HG03196 (cell line): ENCODE data around the gene AOX1.
"Not testable (repeated sequence)": the region's sequence is repeated elsewhere in the genome, so short reads cannot be mapped to it uniquely, and the experiment has no call there.

Source experiments
- ATAC-seq: cut with Tn5 transposase; IDR thresholded peaks from one replicate; pipeline ENCODE4 v1.9.1; 2021; ENCODE audit not compliant: unreplicated experiment

Gene AOX1

DNA sequence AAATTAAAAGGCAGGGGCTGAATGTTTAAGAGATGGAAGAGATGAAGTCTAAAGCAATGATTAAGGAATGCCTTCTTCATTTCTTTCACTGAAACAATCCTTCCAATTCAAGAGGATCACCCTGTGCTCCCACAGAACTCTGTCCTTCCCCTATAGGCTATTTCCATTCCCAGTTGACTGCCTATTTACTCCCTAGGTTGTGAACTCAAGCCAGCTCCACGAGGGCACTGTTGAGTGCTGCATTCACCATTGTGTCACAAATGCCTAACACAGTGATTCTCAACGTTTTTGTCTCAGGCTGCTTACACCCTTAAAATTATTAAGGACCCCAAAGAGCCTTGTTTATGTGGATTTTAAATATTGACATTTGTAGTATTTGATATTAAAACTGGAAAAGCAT, 112.4 kb downstream of the AOX1 start:
- no peak for ATAC-seq

DNA sequence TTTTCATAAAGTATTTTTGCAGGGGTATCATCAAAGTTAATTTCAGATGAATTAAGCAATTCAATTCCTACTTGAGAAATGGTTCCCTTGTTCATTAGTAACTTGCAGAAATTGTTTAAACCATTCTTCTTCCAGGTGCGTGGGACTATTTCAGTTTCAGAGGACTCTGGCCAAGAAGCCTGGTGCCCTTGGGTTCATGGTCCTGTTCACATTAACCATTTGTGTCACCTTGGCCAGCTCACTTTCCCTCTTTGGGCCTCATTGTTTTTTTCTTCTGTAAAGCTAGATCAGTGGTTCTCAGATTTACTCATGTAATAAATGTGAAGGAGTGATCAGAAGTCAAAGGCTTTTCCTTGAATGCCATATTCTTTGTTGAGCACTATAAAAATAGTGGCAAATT, 113.5 kb downstream of the AOX1 start:
- no peak for ATAC-seq

DNA sequence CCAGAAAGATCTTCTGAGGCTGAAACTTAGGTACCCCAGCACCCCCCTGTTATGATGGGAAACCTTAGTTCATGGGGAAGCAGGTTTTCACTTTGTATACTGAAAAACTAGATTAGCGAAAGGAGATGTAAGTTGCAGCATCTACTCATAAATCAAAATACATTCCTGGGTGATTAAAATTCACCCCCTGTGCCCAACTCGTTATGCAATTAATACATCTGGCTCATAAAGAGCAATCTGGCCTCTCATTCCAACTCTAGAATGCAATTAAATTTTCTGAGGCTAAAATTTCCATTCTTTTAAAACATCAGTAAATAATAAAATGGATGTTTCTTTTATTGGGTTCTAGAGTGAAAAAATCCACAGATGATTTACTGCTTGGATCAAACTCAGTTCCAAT, 115.0 kb downstream of the AOX1 start:
- ATAC-seq = no peak

DNA sequence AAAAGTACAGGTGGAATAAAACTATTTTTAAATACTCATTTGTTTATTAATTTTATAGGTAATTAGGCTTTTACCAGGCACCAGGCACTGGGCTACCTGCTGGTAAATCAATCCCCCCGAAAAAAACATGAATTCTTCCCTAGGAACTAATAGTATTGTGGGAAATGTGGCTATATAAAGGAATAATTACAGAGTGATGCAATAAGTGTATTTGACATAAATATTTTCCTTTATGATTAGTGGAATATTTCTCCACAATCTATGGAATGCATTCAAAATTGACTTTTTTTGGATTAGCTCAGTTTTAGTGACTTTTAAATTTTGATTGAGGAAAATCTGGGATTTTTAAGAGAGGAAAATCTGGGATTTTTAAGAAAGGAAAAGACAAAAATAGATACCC, 116.2 kb downstream of the AOX1 start:
- no peak for ATAC-seq

DNA sequence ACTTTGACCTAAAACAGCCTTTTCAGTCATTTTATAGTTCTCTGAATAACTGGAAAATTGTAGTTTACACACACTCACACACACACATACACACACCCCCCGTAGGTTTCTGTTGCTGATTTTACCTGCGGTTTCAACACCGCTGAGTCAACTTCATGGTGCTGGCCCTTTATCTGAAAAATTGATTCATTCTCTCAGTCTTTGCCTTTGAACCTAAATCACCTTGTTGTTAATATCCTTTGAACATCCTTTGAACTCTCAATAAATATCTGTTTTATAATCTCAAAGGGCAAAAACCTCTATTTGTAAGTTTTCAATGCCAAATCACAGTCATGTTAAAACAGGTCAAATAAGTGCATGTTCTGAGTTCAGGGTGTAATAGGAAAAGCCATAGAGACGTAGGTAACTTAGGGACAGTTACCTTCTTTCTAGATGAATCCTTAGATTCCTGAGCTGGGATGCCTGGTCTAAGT, 116.9 kb downstream of the AOX1 start:
- no peak for ATAC-seq

DNA sequence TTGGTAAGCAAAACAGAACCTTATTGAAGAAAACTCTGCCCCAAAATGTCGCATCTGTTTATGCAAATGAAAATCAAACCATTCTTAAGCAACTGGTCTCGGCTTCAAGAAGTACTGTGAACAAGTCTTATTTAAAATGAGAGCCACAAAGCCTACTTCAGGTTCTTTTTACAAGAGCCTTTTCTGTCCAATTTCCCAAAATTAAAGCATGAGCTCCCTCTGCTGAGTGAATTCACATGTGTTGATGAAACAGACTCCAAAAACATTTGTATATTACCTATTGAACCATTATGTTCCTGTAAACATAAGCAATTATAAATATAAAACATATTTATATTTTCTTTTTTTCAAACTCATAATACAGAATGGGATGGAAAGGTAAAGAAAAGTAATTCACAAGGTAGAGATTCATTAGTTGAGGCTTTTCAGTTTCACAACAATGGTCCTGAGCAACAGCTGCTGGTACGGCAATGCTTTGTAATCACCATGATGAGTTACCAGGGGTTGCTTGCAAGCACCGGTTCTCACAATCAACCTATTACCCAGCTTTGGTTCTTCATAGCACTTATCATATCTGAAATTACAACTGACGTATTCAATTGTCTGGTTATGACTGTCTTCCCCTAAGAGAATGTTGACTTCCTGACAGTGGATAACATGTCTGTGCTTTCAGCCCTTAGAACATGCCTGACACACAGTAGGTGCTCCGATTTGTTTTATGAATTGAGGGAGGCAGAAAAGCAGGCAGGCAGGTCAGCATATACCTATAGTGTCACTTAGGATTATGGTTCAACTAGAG, 117.5 kb downstream of the AOX1 start:
- no peak for ATAC-seq

DNA sequence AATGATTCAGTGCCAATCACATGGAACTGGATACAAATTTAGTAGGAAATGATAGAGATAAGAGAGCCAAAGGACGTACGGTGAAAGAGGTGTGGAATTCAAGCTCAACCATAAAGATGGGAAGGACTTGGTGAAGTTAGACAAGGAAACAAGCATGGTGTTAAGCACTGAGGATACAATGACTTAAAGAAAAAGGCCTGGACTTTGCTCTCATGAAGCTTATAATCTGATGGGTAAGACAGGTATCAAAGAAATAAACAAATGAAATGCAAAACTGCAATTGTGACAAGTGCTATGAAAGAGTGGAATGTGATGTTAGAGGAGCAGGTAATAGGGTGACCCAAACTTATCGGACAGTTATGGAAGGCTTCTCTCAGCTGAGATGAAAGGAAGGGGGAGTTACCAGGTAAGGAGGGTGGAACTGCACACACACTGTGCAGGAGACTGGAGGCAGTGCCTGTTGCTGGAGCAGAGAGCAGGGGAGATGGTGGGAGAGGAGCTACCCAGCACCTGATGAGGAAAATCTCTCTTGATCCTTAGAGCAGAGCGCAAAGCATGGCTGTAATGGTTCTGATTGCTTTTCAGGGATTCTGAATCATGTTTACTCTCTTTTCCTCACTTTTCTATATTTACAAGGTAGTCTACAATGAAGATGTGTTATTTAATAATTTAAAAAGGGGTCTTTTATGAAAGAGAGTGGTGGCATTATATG, 118.3 kb downstream of the AOX1 start:
- no peak for ATAC-seq

DNA sequence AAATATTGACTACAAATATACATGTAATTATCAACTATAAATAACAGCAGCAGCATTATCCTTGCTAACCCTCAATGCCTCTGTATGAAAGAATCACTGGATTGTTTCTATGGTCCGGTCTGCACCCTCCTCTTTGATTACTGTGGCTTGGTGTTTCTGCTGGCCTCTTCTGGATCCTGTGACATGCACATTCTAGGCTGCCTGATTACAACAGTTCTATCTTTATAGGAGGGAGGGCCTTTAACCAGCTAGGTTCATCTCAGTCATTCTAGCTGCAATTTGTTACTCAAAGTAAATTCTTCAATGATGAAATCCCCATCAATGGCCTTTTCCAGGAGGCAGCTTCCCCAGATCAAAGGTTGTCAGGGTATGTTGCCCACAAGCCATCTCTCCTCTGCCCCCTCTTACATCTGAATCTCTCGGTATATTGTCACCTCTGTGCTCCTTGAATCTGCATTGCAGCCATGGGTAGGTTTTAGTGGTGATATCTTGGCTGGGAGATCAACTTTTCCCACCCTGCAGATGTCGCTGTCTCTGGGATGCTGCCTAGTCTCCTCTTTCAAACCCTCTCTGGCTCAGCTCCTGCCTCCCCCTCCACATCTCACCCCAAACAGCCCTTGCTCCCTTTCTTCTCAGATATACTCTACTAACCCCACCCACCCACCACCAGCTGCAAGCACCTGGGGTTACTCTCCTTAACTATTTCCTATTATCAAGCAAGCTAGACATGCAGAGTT, 119.7 kb downstream of the AOX1 start:
- ATAC-seq = no peak

DNA sequence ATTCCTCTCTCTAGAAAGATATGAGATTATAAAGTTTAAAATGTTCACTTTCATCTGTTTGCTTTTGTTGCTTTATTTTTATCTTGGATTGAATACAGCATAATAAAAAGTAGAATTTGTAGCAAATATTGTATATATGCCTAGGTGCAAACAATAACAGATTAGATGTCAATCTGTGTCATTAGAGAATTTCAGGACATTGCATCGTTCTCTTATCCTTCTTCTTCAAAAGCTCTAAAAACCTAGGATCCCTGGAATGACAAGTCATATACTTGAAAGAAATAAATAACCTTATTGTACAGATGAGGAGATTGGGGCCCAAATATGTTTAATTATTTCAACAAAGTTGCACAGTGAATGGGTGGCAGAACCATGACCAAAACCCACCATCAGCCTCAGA, 123.1 kb downstream of the AOX1 start:
- no peak for ATAC-seq

DNA sequence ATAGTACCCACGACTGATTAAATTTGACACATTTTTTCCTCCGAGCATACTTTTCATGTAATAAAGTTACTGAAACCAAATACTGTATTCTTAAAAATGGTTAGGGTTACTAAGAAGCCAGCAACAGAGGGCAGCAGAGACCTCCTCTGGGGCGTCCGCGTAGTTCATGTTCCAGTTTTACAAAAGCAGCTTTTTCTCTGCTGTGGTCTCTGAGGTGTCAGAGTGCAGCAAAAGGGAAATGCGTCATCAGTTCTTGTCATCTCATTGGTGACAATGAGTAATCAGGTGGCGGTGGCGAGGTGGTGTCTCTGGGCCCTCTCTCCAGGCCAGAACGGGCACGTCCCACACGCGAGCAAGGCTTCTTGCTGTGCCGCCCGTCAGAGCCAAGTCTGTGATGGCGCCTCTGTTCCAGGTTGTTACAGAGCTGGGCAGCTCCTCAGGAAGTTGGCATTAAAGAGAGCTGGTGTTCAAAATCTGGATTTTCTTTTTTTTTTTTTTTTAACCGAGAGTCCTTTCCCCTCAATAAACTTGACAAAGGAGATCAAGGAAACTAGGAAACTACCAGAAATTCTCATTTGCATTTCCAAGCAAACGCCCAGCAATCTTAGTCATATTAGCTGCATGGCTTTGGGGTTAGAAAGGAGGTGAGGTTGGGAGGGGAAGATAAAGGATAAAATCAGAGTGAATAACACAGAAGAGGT, 127.3 kb downstream of the AOX1 start:
- ATAC-seq = peak; percentile 100

DNA sequence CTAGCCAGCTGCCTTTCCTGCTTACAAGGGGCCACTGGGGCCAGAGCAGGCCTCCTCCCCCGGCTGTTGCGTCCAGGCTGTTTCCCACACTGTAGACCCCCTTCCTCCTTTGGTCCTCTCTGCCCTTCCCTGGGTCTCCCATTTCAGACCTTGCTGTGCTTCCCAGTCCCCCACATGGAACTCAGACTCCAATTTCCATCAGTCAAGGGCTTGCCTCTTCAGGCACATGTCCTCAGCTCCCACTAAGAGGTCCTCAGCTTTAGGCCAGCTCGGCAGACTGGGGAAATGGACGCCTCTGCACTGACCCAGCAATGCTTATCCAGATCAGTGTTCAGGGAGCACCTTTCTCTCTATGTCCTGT, 127.9 kb downstream of the AOX1 start:
- no peak for ATAC-seq

DNA sequence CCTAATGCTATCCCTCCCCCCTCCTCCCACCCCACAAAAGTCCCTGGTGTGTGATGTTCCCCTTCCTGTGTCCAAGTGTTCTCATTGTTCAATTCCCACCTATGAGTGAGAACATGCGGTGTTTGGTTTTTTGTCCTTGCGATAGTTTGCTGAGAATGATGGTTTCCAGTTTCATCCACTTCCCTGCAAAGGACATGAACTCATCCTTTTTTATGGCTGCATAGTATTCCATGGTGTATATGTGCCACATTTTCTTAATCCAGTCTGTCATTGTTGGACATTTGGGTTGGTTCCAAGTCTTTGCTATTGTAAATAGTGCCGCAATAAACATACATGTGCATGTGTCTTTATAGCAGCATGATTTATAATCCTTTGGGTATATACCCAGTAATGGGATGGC, 129.2 kb downstream of the AOX1 start:
- ATAC-seq = not testable (repeated sequence)

DNA sequence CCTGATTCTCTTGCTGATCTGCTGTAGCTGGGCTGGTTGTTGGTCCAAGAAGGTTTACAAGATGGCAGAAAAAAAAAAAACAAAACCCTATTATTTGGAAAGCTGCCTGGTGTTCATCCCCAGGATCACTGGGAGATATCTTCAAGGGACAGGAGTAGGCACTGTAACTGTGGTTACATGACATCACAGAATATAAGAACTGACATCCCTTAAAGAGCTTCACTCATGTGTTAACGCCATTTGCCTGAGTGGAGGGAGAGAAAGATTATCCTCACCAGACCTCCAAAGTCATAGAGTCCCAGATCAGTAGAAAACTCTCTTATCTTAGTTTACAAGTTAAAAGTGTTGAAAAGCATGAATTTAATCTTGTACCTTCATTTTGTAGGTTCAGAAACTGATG, 130.6 kb downstream of the AOX1 start:
- ATAC-seq = no peak
